GM18507 (cell line): ENCODE measurements around the gene PLXNB2.
"Not testable (repeated sequence)": the region's sequence is repeated elsewhere in the genome, so short reads cannot be mapped to it uniquely, and the experiment has no call there.

Source experiments
- DNase-seq: peaks from one replicate; pipeline ENCODE4 v3.0.0; 2011; ENCODE audit warnings: low read depth; ENCODE audit not compliant: insufficient read length; ENCODE audit errors: extremely low spot score
- FAIRE-seq: peaks from 2 replicates; lab custom pipeline; 2011; peaks lifted over from hg19 to GRCh38; lab: Jason Lieb, UNC

Gene PLXNB2

GRCh38 chr22:50285568-50286229, 21.7 kb downstream of the PLXNB2 start:
- FAIRE-seq (no peak), DNase-seq (no peak)

GRCh38 chr22:50284479-50284878, 23.0 kb downstream of the PLXNB2 start:
- FAIRE-seq: no peak

GRCh38 chr22:50283821-50284220, 23.6 kb downstream of the PLXNB2 start:
- no peak for FAIRE-seq
- DNase-seq: no peak

More at GRCh38 chr22:50284479-50284878, 23.0 kb downstream of the PLXNB2 start:
- no peak for DNase-seq

- FAIRE-seq: no peak
Observed at GRCh38 chr22:50282361-50283155, 24.9 kb downstream of the PLXNB2 start.

GRCh38 chr22:50281957-50282356, 25.5 kb downstream of the PLXNB2 start:
- DNase-seq: no peak
- FAIRE-seq: no peak

More at GRCh38 chr22:50282361-50283155, 24.9 kb downstream of the PLXNB2 start:
- no peak for DNase-seq

GRCh38 chr22:50281384-50281760, 26.1 kb downstream of the PLXNB2 start:
- FAIRE-seq (no peak), DNase-seq (no peak)

GRCh38 chr22:50280708-50281383, 26.6 kb downstream of the PLXNB2 start:
- no peak for FAIRE-seq
- no peak for DNase-seq

GRCh38 chr22:50280022-50280707, 27.3 kb downstream of the PLXNB2 start:
- no peak for FAIRE-seq
- no peak for DNase-seq

GRCh38 chr22:50278956-50279619, 28.4 kb downstream of the PLXNB2 start:
- no peak for FAIRE-seq

GRCh38 chr22:50278461-50278860, 29.0 kb downstream of the PLXNB2 start:
- FAIRE-seq (no peak), DNase-seq (no peak)

More at GRCh38 chr22:50278956-50279619, 28.4 kb downstream of the PLXNB2 start:
- no peak for DNase-seq

GRCh38 chr22:50277761-50278160, 29.7 kb downstream of the PLXNB2 start:
- DNase-seq (no peak), FAIRE-seq (no peak)

GRCh38 chr22:50276143-50276542, 31.3 kb downstream of the PLXNB2 start:
- DNase-seq (no peak), FAIRE-seq (peak; percentile 94)

- DNase-seq (no peak), FAIRE-seq (no peak)
Observed at GRCh38 chr22:50275181-50276055, 32.0 kb downstream of the PLXNB2 start.

- no peak for DNase-seq
- no peak for FAIRE-seq
Observed at GRCh38 chr22:50274771-50275170, 32.7 kb downstream of the PLXNB2 start.

GRCh38 chr22:50274311-50274710, 33.1 kb downstream of the PLXNB2 start:
- DNase-seq (no peak), FAIRE-seq (peak; percentile 18)

GRCh38 chr22:50273781-50274180, 33.7 kb downstream of the PLXNB2 start:
- not testable (repeated sequence) for DNase-seq, FAIRE-seq

GRCh38 chr22:50273352-50273751, 34.1 kb downstream of the PLXNB2 start:
- FAIRE-seq: not testable (repeated sequence)

GRCh38 chr22:50272044-50272802, 35.2 kb downstream of the PLXNB2 start:
- FAIRE-seq: no peak
- DNase-seq: no peak

More at GRCh38 chr22:50273352-50273751, 34.1 kb downstream of the PLXNB2 start:
- not testable (repeated sequence) for DNase-seq
